Inflammatory macrophage treated with lipopolysaccharide for 4 hours (primary cell): ENCODE results near the gene CCDC78.
A peak's percentile ranks its signal among the peaks of the same experiment; 100 is the strongest.

Experiments used
- DNase-seq: peaks from one replicate; pipeline ENCODE4 v3.0.0-alpha.2; 2020

The CCDC78 gene

GRCh38 chr16:676913-677312 lies 49.3 kb downstream of the CCDC78 start:
- no peak for DNase-seq

GRCh38 chr16:676565-676902 lies 49.7 kb downstream of the CCDC78 start:
- DNase-seq = no peak

GRCh38 chr16:675884-676564 lies 50.2 kb downstream of the CCDC78 start:
- no peak for DNase-seq

- DNase-seq = peak; percentile 6
Observed at GRCh38 chr16:674968-675883, 51.0 kb downstream of the CCDC78 start, which contains the start of gene RHBDL1. Gene RHBDL1, plus strand, starts transcription at chr16:675671. Its CDS starts 120 bp downstream, at chr16:675791.

- DNase-seq = no peak
Observed at GRCh38 chr16:674214-674881, 51.9 kb downstream of the CCDC78 start.

GRCh38 chr16:673399-673991 lies 52.7 kb downstream of the CCDC78 start:
- no peak for DNase-seq

- no peak for DNase-seq
Observed at GRCh38 chr16:672851-673250, 53.4 kb downstream of the CCDC78 start.
